K562 (cell line): ENCODE measurements around the gene LRRC4C. TPM values are rescaled to one million over a fixed set of nuclear protein-coding genes. Genes with fewer than 3 reads are reported as not detected.

Source experiments
- ATAC-seq: fragments of 200-7000 bp; cut with Tn5 transposase; 3 replicates; pipeline ENCODE4 v1.9.1; 2020; ENCODE audit warnings: moderate library complexity
- BruUV-seq: library from RNA; stranded (reverse); fragments of 400-500 nt; replicated peaks from 2 replicates; lab custom pipeline; 2021; lab: Mats Ljungman, UMichigan
- CTCF ChIA-PET: fragments of 300-600 bp; formaldehyde crosslinking; extraction: SDS; loops from one replicate; lab custom pipeline; 2021; ENCODE audit warnings: low intra/inter-chr PET ratio; lab: Yijun Ruan, JAX
- POLR2A ChIA-PET: fragments of 300-600, 350-650 bp; sonication (Branson Sonifier 250); formaldehyde crosslinking; extraction: SDS; loops from one replicate; lab custom pipeline; 2021; ENCODE audit warnings: antibody characterized with exemption, inconsistent platforms; lab: Yijun Ruan, JAX
- DNase-seq, 4 experiments: peaks; one replicate each; pipeline versions ENCODE4 v3.0.0 to v3.0.0-alpha.2; 2011 to 2018; ENCODE audit warnings: low spot score in 3 of 4, mixed read lengths in 3 of 4; ENCODE audit errors: extremely low read depth in 1 of 4
- FAIRE-seq: peaks from 2 replicates; lab custom pipeline; 2011; peaks lifted over from hg19 to GRCh38; lab: Jason Lieb, UNC
- H2AFZ ChIP-seq: 2 replicates; pipeline ENCODE4 v1.6.0; 2011; ENCODE audit warnings: low read depth, low read length, control low read depth, inconsistent platforms
- H3K27ac ChIP-seq: fragments of 200-600 bp; 3 replicates; pipeline ENCODE4 v1.8.0; 2011; ENCODE audit warnings: low read depth, mild to moderate bottlenecking, control low read depth, inconsistent platforms, low read length, moderate library complexity, mixed read lengths; ENCODE audit errors: extremely low read depth
- H3K27me3 ChIP-seq, 2 experiments: fragments of 300-600 bp in 1 of 2; 2 replicates in 1 of 2; 3 replicates in 1 of 2; pipeline versions ENCODE4 v1.6.0 to v1.8.0; 2011; ENCODE audit warnings: inconsistent platforms in 2 of 2, low read length in 2 of 2, mild to moderate bottlenecking in 1 of 2, mixed read lengths in 1 of 2, moderate library complexity in 1 of 2; ENCODE audit not compliant: control insufficient read depth in 2 of 2, insufficient read depth in 2 of 2
- H3K36me3 ChIP-seq: fragments of 300-600 bp; 3 replicates; pipeline ENCODE4 v1.8.0; 2011; ENCODE audit warnings: mild to moderate bottlenecking, low read length, inconsistent platforms; ENCODE audit not compliant: control insufficient read depth, insufficient read depth
- H3K4me1 ChIP-seq, 2 experiments: fragments of 200-600 bp in 1 of 2; replicated peaks in 1 of 2; 2 replicates in 1 of 2; 3 replicates in 1 of 2; pipeline versions ENCODE4 v1.5.1 to v1.8.0; 2011; ENCODE audit warnings: inconsistent platforms in 2 of 2, low read length in 2 of 2, mild to moderate bottlenecking in 1 of 2, mixed read lengths in 1 of 2, moderate library complexity in 1 of 2; ENCODE audit not compliant: control insufficient read depth in 2 of 2, insufficient read depth in 2 of 2
- H3K4me2 ChIP-seq: 2 replicates; pipeline ENCODE4 v1.6.1; 2011; ENCODE audit warnings: low read length, control low read depth, inconsistent platforms, mixed read lengths; ENCODE audit not compliant: insufficient read depth
- H3K4me3 ChIP-seq: fragments of 200-600 bp; sonication (generic), shearing (Covaris generic); 2 replicates; pipeline ENCODE4 v1.5.1; 2016; ENCODE audit warnings: control low read depth, inconsistent platforms
- H3K79me2 ChIP-seq: fragments of 200-600 bp; 3 replicates; pipeline ENCODE4 v1.8.0; 2011; ENCODE audit warnings: low read length, inconsistent platforms; ENCODE audit not compliant: control insufficient read depth, insufficient read depth
- H3K9ac ChIP-seq, 2 experiments: 2 replicates each; pipeline versions ENCODE4 v1.6.0 to v1.6.1; 2011; ENCODE audit warnings: low read depth in 2 of 2, low read length in 2 of 2, control low read depth in 1 of 2, inconsistent platforms in 1 of 2, mild to moderate bottlenecking in 1 of 2, mixed read lengths in 1 of 2; ENCODE audit not compliant: insufficient read depth in 1 of 2
- H3K9me1 ChIP-seq: one replicate; pipeline ENCODE4 v1.6.0; 2011; ENCODE audit warnings: inconsistent platforms, mild to moderate bottlenecking, low read length, moderate library complexity; ENCODE audit not compliant: control insufficient read depth, insufficient read depth
- H3K9me3 ChIP-seq: replicated peaks from 2 replicates; pipeline ENCODE4 v1.5.1; 2011; ENCODE audit warnings: low read depth, low read length, inconsistent platforms; ENCODE audit not compliant: control insufficient read depth, insufficient read depth
- H4K20me1 ChIP-seq: replicated peaks from 2 replicates; pipeline ENCODE4 v1.6.1; 2011; ENCODE audit warnings: low read length, inconsistent platforms, mixed read lengths; ENCODE audit not compliant: control insufficient read depth, insufficient read depth
- RHOXF2B ChIP-seq: fragments of 250-450 bp; sonication (Bioruptor Pico); conservative IDR thresholded peaks from 2 replicates; pipeline ENCODE4 v1.5.1; 2021
- WGBS: fragments of 100-300 bp; shearing (Covaris generic); methylation state at CpG from one replicate; pipeline ENCODE4 v1.1.6; 2016; ENCODE audit warnings: low coverage, mixed read lengths; ENCODE audit not compliant: insufficient coverage; ENCODE audit errors: missing lambda C conversion rate; 5-methylcytosine and 5-hydroxymethylcytosine counted together
- in situ Hi-C: fragments of 300-500 bp; cut with MboI; formaldehyde crosslinking; loops from 4 replicates; pipeline ENCODE4 v1.15.0; 2018; ENCODE audit warnings: inconsistent platforms, mixed read lengths
- intact Hi-C: fragments of 100-400 bp; cut with micrococcal nuclease; formaldehyde crosslinking; loops from 2 replicates; pipeline ENCODE4 v1.14.2; 2022
- polyA plus RNA-seq, 8 experiments: library from polyadenylated mRNA; depleted of rRNA in 4 of 8; stranded (reverse) in 5 of 8; unstranded in 3 of 8; fragments of >200 nt; fragmentation: Nextera tagmentation in 2 of 8; fragmentation: Illumina TruSeq in 1 of 8; extraction: Ambion mirVana in 2 of 8; extraction: Trizol in 1 of 8; gene quantifications; 2 replicates each; pipeline versions ENCODE4 v1.2.1 to v1.2.3, GENCODE V29; 2011 to 2014; ENCODE audit warnings: inconsistent platforms in 1 of 8, missing spikeins in 1 of 8
- total RNA-seq, 7 experiments: library from RNA; depleted of rRNA in 6 of 7; stranded (reverse); fragments of >200 nt in 6 of 7; fragmentation: Illumina TruSeq in 2 of 7; extraction: Trizol in 2 of 7; gene quantifications; 2 replicates each; pipeline versions ENCODE4 v1.2.1 to v1.2.3, GENCODE V29; 2011 to 2021; ENCODE audit warnings: low replicate concordance in 1 of 7
- TF ChIP-seq, protein P1 (sequence below): fragments of 450-650 bp; formaldehyde crosslinking; IDR thresholded peaks from 2 replicates; pipeline ENCODE4 v1.4.0; 2020; ENCODE audit warnings: mild to moderate bottlenecking, moderate library complexity
- TF ChIP-seq, protein P2 (sequence below): fragments of 450-650 bp; IDR thresholded peaks from 2 replicates; pipeline ENCODE4 v1.6.1; 2016; ENCODE audit warnings: antibody characterized with exemption

Gene LRRC4C
- total and polyA plus RNA-seq, 9 of the 15 experiments (the other 6 are each of a cell fraction or from before 2014, with no cell fraction given), result not detected

DNA sequence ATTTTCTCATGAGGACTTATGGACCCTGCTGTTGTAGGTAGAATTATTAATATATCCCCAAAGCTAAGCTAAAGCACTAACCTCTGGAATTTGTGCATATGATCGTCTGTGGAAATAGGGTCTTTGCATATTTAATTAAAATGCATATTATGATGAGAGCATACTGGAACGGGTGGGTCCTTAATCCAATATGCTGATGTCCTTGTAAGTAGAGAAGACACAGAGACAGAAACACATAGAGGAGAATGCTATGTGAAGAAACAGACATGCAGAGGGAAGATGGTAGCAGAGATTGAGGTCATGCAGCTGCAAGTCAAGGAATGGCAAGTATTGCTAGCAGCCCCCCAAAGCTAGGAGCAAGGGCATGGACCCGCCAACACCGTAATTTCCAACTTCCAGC is 439.2 kb downstream of the LRRC4C start:
- Histone ChIP-seq H3K4me1 (no peaks in the 10 kb centered on the region), H3K9me1 (no peaks in the 10 kb centered on the region), H3K4me3 (no peak overlapping the region), H3K27me3 (no peaks in the 10 kb centered on the region), H4K20me1 (no peaks in the 10 kb centered on the region), H3K36me3 (no peaks in the 10 kb centered on the region), H3K9ac (no peak overlapping the region), H3K27ac (no peak overlapping the region), H2AFZ (no peak overlapping the region), H3K9me3 (no peaks in the 10 kb centered on the region; the same call in 1 of the 2 replicates), H3K4me2 (no peak overlapping the region), H3K79me2 (no peaks in the 10 kb centered on the region)
- ATAC-seq (no peak), DNase-seq (no peak), FAIRE-seq (no peak)
- intact Hi-C loops, result no loop called here
- ChIA-PET CTCF (no interaction called here), POLR2A (no interaction called here)
- 0% methylated on average over 4 of the region's 4 CpGs for WGBS
- in situ Hi-C loops, result no loop called here
- no peak for TF ChIP-seq RHOXF2B (CRISPR knock-in tag)
- TF ChIP-seq, protein P1, sequence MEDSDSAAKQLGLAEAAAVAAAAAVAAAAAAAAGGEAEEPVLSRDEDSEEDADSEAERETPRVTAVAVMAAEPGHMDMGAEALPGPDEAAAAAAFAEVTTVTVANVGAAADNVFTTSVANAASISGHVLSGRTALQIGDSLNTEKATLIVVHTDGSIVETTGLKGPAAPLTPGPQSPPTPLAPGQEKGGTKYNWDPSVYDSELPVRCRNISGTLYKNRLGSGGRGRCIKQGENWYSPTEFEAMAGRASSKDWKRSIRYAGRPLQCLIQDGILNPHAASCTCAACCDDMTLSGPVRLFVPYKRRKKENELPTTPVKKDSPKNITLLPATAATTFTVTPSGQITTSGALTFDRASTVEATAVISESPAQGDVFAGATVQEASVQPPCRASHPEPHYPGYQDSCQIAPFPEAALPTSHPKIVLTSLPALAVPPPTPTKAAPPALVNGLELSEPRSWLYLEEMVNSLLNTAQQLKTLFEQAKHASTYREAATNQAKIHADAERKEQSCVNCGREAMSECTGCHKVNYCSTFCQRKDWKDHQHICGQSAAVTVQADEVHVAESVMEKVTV (CRISPR knock-in tag), result no peak
- TF ChIP-seq, protein P2, sequence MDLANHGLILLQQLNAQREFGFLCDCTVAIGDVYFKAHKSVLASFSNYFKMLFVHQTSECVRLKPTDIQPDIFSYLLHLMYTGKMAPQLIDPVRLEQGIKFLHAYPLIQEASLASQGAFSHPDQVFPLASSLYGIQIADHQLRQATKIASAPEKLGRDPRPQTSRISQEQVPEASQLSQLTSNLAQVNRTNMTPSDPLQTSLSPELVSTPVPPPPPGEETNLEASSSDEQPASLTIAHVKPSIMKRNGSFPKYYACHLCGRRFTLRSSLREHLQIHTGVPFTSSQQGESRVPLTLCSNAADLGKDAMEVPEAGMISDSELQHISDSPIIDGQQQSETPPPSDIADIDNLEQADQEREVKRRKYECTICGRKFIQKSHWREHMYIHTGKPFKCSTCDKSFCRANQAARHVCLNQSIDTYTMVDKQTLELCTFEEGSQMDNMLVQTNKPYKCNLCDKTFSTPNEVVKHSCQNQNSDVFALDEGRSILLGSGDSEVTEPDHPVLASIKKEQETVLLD, result no peak
- BruUV-seq, result no TSS peak
